GM18867 (cell line): Measurements from ENCODE around the gene PRKCE.
"Not testable (repeated sequence)": the region's sequence is repeated elsewhere in the genome, so short reads cannot be mapped to it uniquely, and the experiment has no call there.

ENCODE experiments used
- ATAC-seq: cut with Tn5 transposase; IDR thresholded peaks from one replicate; pipeline ENCODE4 v1.9.1; 2021; ENCODE audit warnings: mild to moderate bottlenecking, moderate library complexity; ENCODE audit not compliant: unreplicated experiment

Gene PRKCE

GRCh38 chr2:45855374-45855773, 203.9 kb downstream of the PRKCE start:
- no peak for ATAC-seq

- ATAC-seq: no peak
These were observed 205.2 kb downstream of the PRKCE start for GRCh38 chr2:45856391-45857274.

- ATAC-seq: no peak
These were observed 205.8 kb downstream of the PRKCE start for GRCh38 chr2:45857275-45857609.

GRCh38 chr2:45857867-45858520, 206.5 kb downstream of the PRKCE start:
- ATAC-seq: no peak

- ATAC-seq: not testable (repeated sequence)
These were observed 207.4 kb downstream of the PRKCE start for GRCh38 chr2:45858872-45859271.

GRCh38 chr2:45859682-45860081, 208.2 kb downstream of the PRKCE start:
- ATAC-seq: no peak

- ATAC-seq: no peak
These were observed 209.0 kb downstream of the PRKCE start for GRCh38 chr2:45860136-45861121.

- ATAC-seq: no peak
These were observed 211.4 kb downstream of the PRKCE start for GRCh38 chr2:45862843-45863242.

- no peak for ATAC-seq
These were observed 212.6 kb downstream of the PRKCE start for GRCh38 chr2:45864121-45864520.

- no peak for ATAC-seq
These were observed 215.9 kb downstream of the PRKCE start for GRCh38 chr2:45867349-45867748.

GRCh38 chr2:45867800-45868199, 216.3 kb downstream of the PRKCE start:
- ATAC-seq: no peak

- ATAC-seq: no peak
These were observed 217.7 kb downstream of the PRKCE start for GRCh38 chr2:45869165-45869501.

GRCh38 chr2:45871025-45871424, 219.6 kb downstream of the PRKCE start:
- ATAC-seq: no peak

GRCh38 chr2:45871541-45871940, 220.1 kb downstream of the PRKCE start:
- ATAC-seq: no peak

GRCh38 chr2:45872211-45872610, 220.7 kb downstream of the PRKCE start:
- ATAC-seq: no peak

- no peak for ATAC-seq
These were observed 222.9 kb downstream of the PRKCE start for GRCh38 chr2:45874344-45874743.

- ATAC-seq: no peak
These were observed 225.1 kb downstream of the PRKCE start for GRCh38 chr2:45876611-45877010.

GRCh38 chr2:45879406-45879805, 227.9 kb downstream of the PRKCE start:
- ATAC-seq: no peak

- no peak for ATAC-seq
These were observed 228.5 kb downstream of the PRKCE start for GRCh38 chr2:45879936-45880335.

- no peak for ATAC-seq
These were observed 230.6 kb downstream of the PRKCE start for GRCh38 chr2:45881970-45882581.
